Activated CD4-positive, alpha-beta T cell treated with anti-CD3 and anti-CD28 coated beads, Interleukin-2, amount 10 ng/mL, durations not matched to agents 7 days and 5 days (primary cell): ENCODE data around the gene BCL11B. TPM values are rescaled to one million over a fixed set of nuclear protein-coding genes. Genes with fewer than 3 reads are reported as not detected.

Experiments used
- CTCF ChIA-PET: fragments of 350-600 bp; sonication (Branson Sonifier 250); formaldehyde crosslinking; loops from one replicate; lab custom pipeline; 2021; ENCODE audit warnings: antibody characterized with exemption; lab: Charles Lee
- POLR2A ChIA-PET: fragments of 350-600 bp; sonication (Branson Sonifier 250); formaldehyde crosslinking; loops from one replicate; lab custom pipeline; 2021; ENCODE audit warnings: antibody characterized with exemption; lab: Charles Lee
- DNase-seq: peaks from one replicate; pipeline ENCODE4 v3.0.0-alpha.2; 2020
- H3K27ac Mint-ChIP-seq: one replicate; pipeline ENCODE4 v1.8.0; 2021; ENCODE audit warnings: mild to moderate bottlenecking, moderate library complexity, mixed read lengths
- H3K27me3 Mint-ChIP-seq: one replicate; pipeline ENCODE4 v1.8.0; 2021; ENCODE audit warnings: mixed read lengths
- H3K36me3 Mint-ChIP-seq: one replicate; pipeline ENCODE4 v1.8.0; 2021; ENCODE audit warnings: low read depth, mixed read lengths
- H3K4me1 Mint-ChIP-seq: one replicate; pipeline ENCODE4 v1.8.0; 2021; ENCODE audit warnings: mixed read lengths
- H3K4me3 Mint-ChIP-seq: one replicate; pipeline ENCODE4 v1.8.0; 2021; ENCODE audit warnings: mild to moderate bottlenecking, moderate library complexity, mixed read lengths
- H3K9me3 Mint-ChIP-seq: one replicate; pipeline ENCODE4 v1.8.0; 2021; ENCODE audit warnings: mixed read lengths
- total RNA-seq, 2 experiments: library from RNA; stranded (reverse); gene quantifications; one replicate each; pipeline ENCODE4 v1.2.3, GENCODE V29; 2021

Gene BCL11B
- total RNA-seq, 2 experiments from 2014 or later = 115 to 116 TPM

GRCh38 chr14:99122521-99123125 is 149.4 kb downstream of the BCL11B start:
- Mint-ChIP-seq H3K4me3 (no peak overlapping the region), H3K36me3 (no peaks in the 10 kb centered on the region), H3K27ac (no peak overlapping the region), H3K27me3 (peaks cover 5% of the 10 kb centered on the region), H3K9me3 (no peaks in the 10 kb centered on the region), H3K4me1 (peaks cover 6% of the 10 kb centered on the region)
- no peak for DNase-seq
- ChIA-PET POLR2A (no interaction called here), CTCF (no interaction called here)

- DNase-seq = no peak
- Mint-ChIP-seq H3K27ac (no peak overlapping the region), H3K27me3 (peaks cover 9% of the 10 kb centered on the region), H3K4me3 (no peak overlapping the region), H3K9me3 (no peaks in the 10 kb centered on the region), H3K4me1 (peaks cover 7% of the 10 kb centered on the region), H3K36me3 (no peaks in the 10 kb centered on the region)
- ChIA-PET POLR2A (no interaction called here), CTCF (interaction anchor here (1.0 kb wide), 1 partner anchor 347 kb away, joined by 3 read pairs; no protein-coding TSS in a partner anchor)
Observed at GRCh38 chr14:99121319-99121875, 150.6 kb downstream of the BCL11B start.

GRCh38 chr14:99120526-99121318 is 151.3 kb downstream of the BCL11B start:
- POLR2A ChIA-PET = no interaction called here
- Mint-ChIP-seq H3K36me3 (no peaks in the 10 kb centered on the region), H3K9me3 (no peaks in the 10 kb centered on the region), H3K4me1 (peaks cover 7% of the 10 kb centered on the region), H3K27ac (peak overlapping the region; percentile 9), H3K27me3 (peaks cover 11% of the 10 kb centered on the region), H3K4me3 (no peak overlapping the region)
- CTCF ChIA-PET = interaction anchor here (1.0 kb wide), 1 partner anchor 347 kb away, joined by 3 read pairs; no protein-coding TSS in a partner anchor
- no peak for DNase-seq

- Mint-ChIP-seq H3K36me3 (no peaks in the 10 kb centered on the region), H3K27ac (no peak overlapping the region), H3K27me3 (peaks cover 15% of the 10 kb centered on the region), H3K4me1 (peaks cover 7% of the 10 kb centered on the region), H3K4me3 (no peak overlapping the region), H3K9me3 (no peaks in the 10 kb centered on the region)
- no peak for DNase-seq
- POLR2A ChIA-PET = no interaction called here
- CTCF ChIA-PET = no interaction called here
Observed at GRCh38 chr14:99119554-99120525, 152.2 kb downstream of the BCL11B start.

Other genes with a start within 250 kb of the BCL11B start
- gene SETD3, start 208.7 kb upstream of the BCL11B start, total RNA-seq = 10 to 100 TPM; 56.8 to 64.5 TPM
- 10 to 100 TPM; 85.5 to 86.8 TPM for gene CCNK, start 209.2 kb upstream of the BCL11B start, total RNA-seq